HEK293 (cell line): ENCODE measurements around the gene EIF4G1.

Experiments
- GLI4 ChIP-seq: fragments of 450-650 bp; formaldehyde crosslinking; IDR thresholded peaks from 2 replicates; pipeline ENCODE4 v1.5.1; 2016; ENCODE audit warnings: missing biosample characterization, missing genetic modification characterization
- SP2 ChIP-seq: fragments of 450-650 bp; formaldehyde crosslinking; IDR thresholded peaks from 2 replicates; pipeline ENCODE4 v1.5.1; 2016; ENCODE audit warnings: missing biosample characterization, missing genetic modification characterization
- ZNF112 ChIP-seq: fragments of 450-650 bp; formaldehyde crosslinking; IDR thresholded peaks from 2 replicates; pipeline ENCODE4 v1.5.0; 2017; ENCODE audit warnings: missing biosample characterization, missing genetic modification characterization
- ZNF121 ChIP-seq: fragments of 450-650 bp; formaldehyde crosslinking; IDR thresholded peaks from 2 replicates; pipeline ENCODE4 v1.5.1; 2016; ENCODE audit warnings: missing biosample characterization, missing genetic modification characterization
- ZNF2 ChIP-seq: fragments of 450-650 bp; formaldehyde crosslinking; IDR thresholded peaks from 2 replicates; pipeline ENCODE4 v1.5.1; 2016; ENCODE audit warnings: missing biosample characterization, missing genetic modification characterization
- ZNF202 ChIP-seq: fragments of 450-650 bp; formaldehyde crosslinking; IDR thresholded peaks from 2 replicates; pipeline ENCODE4 v1.5.1; 2016; ENCODE audit warnings: missing biosample characterization, missing genetic modification characterization, borderline replicate concordance
- TF ChIP-seq, protein P1 (sequence below): fragments of 450-650 bp; formaldehyde crosslinking; IDR thresholded peaks from 2 replicates; pipeline ENCODE4 v1.5.1; 2016; ENCODE audit warnings: missing biosample characterization, missing genetic modification characterization
- TF ChIP-seq, protein P2 (sequence below): fragments of 450-650 bp; formaldehyde crosslinking; IDR thresholded peaks from 2 replicates; pipeline ENCODE4 v1.5.1; 2016; ENCODE audit warnings: missing biosample characterization, missing genetic modification characterization
- TF ChIP-seq, protein P3 (sequence below): fragments of 450-650 bp; formaldehyde crosslinking; IDR thresholded peaks from 2 replicates; pipeline ENCODE4 v1.5.1; 2016; ENCODE audit warnings: missing biosample characterization, missing genetic modification characterization

DNA sequence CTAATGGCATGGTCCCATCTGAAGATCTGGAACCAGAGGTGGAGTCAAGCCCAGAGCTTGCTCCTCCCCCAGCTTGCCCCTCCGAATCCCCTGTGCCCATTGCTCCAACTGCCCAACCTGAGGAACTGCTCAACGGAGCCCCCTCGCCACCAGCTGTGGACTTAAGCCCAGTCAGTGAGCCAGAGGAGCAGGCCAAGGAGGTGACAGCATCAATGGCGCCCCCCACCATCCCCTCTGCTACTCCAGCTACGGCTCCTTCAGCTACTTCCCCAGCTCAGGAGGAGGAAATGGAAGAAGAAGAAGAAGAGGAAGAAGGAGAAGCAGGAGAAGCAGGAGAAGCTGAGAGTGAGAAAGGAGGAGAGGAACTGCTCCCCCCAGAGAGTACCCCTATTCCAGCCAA is 7.3 kb downstream of the EIF4G1 start:
- TF ChIP-seq, protein P1, sequence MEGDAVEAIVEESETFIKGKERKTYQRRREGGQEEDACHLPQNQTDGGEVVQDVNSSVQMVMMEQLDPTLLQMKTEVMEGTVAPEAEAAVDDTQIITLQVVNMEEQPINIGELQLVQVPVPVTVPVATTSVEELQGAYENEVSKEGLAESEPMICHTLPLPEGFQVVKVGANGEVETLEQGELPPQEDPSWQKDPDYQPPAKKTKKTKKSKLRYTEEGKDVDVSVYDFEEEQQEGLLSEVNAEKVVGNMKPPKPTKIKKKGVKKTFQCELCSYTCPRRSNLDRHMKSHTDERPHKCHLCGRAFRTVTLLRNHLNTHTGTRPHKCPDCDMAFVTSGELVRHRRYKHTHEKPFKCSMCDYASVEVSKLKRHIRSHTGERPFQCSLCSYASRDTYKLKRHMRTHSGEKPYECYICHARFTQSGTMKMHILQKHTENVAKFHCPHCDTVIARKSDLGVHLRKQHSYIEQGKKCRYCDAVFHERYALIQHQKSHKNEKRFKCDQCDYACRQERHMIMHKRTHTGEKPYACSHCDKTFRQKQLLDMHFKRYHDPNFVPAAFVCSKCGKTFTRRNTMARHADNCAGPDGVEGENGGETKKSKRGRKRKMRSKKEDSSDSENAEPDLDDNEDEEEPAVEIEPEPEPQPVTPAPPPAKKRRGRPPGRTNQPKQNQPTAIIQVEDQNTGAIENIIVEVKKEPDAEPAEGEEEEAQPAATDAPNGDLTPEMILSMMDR (tag by site-specific recombination), result no peak
- TF ChIP-seq ZNF112 (tag by site-specific recombination), result no peak
- TF ChIP-seq ZNF2 (tag by site-specific recombination), result no peak
- TF ChIP-seq ZNF121, result no peak
- TF ChIP-seq GLI4, result no peak
- TF ChIP-seq, protein P2, sequence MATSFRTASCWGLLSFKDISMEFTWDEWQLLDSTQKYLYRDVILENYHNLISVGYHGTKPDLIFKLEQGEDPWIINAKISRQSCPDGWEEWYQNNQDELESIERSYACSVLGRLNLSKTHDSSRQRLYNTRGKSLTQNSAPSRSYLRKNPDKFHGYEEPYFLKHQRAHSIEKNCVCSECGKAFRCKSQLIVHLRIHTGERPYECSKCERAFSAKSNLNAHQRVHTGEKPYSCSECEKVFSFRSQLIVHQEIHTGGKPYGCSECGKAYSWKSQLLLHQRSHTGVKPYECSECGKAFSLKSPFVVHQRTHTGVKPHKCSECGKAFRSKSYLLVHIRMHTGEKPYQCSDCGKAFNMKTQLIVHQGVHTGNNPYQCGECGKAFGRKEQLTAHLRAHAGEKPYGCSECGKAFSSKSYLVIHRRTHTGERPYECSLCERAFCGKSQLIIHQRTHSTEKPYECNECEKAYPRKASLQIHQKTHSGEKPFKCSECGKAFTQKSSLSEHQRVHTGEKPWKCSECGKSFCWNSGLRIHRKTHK (tag by site-specific recombination), result no peak
- no peak for TF ChIP-seq SP2
- TF ChIP-seq, protein P3, sequence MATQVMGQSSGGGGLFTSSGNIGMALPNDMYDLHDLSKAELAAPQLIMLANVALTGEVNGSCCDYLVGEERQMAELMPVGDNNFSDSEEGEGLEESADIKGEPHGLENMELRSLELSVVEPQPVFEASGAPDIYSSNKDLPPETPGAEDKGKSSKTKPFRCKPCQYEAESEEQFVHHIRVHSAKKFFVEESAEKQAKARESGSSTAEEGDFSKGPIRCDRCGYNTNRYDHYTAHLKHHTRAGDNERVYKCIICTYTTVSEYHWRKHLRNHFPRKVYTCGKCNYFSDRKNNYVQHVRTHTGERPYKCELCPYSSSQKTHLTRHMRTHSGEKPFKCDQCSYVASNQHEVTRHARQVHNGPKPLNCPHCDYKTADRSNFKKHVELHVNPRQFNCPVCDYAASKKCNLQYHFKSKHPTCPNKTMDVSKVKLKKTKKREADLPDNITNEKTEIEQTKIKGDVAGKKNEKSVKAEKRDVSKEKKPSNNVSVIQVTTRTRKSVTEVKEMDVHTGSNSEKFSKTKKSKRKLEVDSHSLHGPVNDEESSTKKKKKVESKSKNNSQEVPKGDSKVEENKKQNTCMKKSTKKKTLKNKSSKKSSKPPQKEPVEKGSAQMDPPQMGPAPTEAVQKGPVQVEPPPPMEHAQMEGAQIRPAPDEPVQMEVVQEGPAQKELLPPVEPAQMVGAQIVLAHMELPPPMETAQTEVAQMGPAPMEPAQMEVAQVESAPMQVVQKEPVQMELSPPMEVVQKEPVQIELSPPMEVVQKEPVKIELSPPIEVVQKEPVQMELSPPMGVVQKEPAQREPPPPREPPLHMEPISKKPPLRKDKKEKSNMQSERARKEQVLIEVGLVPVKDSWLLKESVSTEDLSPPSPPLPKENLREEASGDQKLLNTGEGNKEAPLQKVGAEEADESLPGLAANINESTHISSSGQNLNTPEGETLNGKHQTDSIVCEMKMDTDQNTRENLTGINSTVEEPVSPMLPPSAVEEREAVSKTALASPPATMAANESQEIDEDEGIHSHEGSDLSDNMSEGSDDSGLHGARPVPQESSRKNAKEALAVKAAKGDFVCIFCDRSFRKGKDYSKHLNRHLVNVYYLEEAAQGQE (tag by site-specific recombination), result no peak
- TF ChIP-seq ZNF202 (tag by site-specific recombination), result no peak
